IPS DF 4.7 (cell line): ENCODE data around the gene ANO9.
A peak's percentile ranks its signal among the peaks of the same experiment; 100 is the strongest.

Experiments
- DNase-seq: peaks from one replicate; pipeline ENCODE4 v3.0.0-alpha.2; 2013; ENCODE audit warnings: low spot score; ENCODE audit errors: extremely low read depth

Gene ANO9

DNA sequence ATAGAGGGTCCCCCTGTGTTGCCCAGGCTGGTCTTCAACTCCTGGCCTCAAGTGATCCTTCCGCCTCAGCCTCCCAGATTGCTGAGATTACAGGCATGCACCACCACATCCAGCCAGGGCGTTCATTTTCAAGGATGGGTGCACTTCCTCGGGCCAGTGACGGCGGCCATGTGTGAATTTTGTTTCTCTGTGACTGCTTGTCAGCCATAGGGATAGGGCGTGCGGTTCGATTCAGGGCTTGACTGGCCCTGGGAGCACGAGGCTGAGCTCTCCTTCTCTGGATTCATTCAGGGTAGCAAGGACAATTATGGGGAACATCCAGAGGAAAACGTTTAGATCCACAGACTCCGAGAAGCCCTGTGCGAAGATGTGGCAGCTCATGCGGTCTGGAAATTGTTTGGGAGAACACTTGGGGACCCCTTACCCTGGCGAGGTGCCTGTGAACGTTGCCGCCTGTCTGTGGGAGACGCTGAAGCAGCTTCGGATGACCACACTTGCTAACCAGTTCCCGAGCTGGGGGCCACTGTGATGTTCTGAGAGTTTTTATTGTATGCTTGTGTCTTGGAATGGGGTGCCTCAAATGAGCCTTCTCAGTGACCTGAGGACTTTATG, 11.2 kb upstream of the ANO9 start:
- DNase-seq: no peak

DNA sequence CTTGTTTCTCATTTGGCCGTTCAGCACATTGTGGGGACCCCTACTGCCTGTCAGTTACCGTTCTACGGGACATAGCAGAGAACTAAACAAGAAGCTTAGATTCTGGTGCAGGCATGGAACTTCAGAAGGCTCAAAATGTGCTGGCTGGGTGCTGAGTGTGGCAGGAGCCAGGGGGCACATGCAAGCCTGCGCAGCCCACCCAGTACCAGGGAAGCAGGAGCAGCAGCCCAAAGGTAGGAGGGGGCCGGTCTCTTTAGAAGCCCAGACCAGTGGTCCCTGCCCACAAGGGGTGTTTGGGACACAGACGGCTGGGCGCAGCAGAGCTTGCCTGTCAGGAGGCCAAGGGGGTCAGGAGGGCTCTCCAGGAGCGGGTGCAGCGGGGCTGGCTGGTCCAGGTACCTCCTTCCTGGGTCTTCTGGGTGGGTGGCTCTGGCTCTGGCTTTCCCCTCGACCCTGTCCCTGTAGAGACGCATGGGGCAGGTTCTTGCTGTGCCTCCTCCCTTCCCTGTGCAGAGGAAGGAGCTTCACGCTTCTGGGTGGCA, 10.5 kb upstream of the ANO9 start:
- DNase-seq: no peak

- DNase-seq: no peak
Observed at GRCh38 chr11:451738-452137, 9.9 kb upstream of the ANO9 start.

DNA sequence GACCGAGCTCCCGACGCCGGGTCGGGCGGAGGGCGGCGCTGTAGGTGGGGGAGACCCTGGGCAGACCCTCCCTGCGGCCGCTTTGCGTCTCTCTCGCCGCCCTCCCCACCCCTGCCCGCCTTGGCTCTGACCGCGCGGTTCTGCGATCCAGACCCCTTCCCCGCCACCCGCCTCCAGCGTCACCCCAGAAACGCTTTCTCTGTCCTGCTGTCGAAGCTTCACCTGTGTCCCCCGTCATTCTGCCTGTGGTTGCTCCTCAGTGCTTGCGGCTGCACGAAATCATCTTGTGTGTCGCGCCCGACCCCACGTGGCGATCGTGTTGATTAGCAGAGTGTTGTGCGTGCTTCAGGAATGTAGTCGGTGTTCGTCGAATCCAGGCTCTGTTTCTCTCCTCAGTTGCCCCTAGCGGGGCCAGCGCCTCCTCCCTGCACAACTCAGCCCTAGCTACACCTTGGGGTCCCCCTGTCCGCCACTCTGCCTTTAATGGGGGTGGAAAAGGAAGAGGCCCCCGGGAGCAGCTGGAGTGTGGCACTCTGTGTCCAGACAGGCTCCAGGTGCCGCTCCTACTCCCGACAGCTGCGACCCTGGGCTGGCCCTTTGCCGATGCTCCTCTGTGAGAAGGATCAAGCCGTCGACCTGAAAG, 9.1 kb upstream of the ANO9 start:
- DNase-seq: no peak

DNA sequence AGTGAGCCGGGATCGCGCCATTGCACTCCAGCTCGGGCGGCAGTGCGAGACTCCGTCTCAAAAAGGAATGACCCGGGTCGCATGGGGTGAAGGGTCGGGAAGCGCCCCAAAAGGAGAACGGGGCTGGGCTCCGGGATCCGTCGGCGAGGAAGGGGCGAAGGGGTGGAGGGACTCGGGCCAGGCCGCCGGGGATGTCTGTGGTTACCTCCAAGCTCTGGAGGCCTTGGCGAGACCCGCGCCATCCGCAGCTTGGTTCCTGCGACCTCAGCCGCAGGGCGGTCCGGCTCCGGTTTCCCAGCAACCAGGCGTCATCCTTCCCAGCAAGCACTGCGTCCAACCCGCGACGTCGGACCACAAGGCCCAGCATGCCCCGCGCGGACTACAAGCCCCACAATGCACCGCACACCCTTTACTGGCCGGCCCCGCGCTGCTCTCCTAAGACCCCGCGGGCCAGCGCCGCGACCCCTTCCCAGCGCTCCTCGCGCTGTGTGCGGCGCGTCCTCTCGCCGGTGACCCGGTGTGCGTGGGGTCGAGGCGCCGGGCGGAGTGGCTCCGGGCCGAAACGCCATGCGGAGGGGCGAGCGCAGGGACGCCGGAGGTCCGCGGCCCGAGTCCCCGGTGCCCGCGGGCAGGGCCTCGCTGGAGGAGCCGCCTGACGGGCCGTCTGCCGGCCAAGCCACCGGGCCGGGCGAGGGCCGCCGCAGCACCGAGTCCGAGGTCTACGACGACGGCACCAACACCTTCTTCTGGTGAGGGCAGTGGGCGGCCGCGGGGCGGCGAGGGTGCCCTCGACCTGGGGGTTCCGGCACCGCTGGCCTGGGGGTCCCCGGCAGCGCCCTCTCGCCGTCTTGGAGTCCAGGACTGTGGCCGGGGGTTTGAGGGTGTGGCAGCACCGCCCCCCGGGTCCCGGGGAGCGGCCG, 8.3 kb upstream of the ANO9 start, which contains the start of gene PTDSS2:
TSS of gene PTDSS2 (plus strand) at position 391 of the 920 bp plus-strand sequence. CDS start at position 568, 177 bp downstream.
- peak; percentile 95 for DNase-seq

GRCh38 chr11:447923-448731, 6.3 kb upstream of the ANO9 start:
- no peak for DNase-seq

GRCh38 chr11:446891-447290, 5.1 kb upstream of the ANO9 start:
- DNase-seq: no peak

GRCh38 chr11:445765-446588, 4.2 kb upstream of the ANO9 start:
- no peak for DNase-seq

- DNase-seq: no peak
Observed at GRCh38 chr11:444396-445144, 2.8 kb upstream of the ANO9 start.

DNA sequence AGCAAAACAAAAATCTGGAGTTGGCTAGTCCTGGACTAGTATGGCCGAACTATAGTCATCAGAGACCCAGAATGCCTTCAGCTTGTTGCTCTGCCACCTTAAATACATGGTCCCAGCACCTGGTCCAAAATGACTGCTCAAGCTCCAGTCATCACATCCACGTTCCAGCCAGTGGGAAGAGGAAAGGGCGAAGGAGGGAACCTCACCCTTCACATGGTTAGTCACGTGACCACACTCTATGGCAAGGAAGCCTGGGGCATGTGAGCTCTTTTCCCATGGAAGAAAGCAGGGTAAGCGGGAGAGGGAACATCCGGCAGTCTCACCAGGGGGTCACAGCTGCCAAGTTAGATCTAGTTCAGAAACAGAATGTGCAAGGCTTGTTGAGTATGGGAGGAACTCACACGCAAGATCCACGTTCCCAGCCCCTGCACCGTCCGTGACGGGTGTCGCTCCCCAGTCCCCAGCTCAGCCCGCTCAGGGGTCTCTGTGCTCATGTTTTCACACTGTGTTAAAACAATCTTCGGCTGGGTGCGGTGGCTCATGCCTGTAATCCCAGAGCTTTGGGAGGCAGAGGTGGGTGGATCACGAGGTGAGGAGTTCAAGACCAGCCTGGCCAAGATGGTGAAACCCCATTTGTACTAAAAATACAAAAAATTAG, 1.9 kb upstream of the ANO9 start:
- no peak for DNase-seq

DNA sequence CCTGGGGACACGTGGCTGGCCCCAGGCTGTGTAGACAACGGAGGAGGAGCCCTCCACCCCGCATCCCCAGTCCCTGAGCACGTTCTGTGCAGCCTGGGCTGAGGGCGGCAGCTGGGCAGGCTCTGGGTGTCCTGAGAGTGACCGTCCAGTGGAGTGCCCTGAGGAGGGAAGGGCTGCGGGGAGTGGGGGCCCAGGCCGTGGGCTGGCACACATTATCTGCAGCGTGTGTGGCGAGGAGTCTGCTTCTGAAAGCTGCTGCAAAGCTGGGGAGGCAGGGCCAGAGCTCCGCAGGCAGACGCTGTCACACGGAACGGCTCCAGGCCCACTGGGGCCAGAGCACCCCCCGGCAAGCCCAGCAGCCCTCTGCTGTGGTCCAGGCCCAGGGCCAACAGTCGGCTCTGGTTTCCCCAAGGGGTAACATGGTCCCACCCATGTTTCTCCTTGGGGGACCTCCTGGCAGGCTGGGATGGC, 835 bp upstream of the ANO9 start:
- no peak for DNase-seq

DNA sequence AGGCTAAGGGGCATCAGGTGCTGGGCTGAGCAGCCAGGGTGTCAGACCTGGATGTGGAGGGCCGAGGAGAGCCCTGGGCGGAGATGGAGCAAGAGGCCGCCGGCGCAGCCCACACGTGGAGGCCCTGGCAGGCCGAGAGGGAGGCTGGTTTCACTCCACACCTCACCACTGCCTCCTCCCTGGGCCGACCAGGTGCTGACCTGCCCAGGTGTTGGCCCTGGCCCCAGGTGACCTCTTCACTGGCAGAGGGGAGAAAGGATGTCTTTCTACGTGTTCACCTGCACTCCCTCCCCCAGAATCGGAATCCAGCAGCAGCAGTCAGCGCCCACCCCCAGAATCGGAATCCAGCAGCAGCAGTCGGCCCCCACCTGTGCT, 781 bp downstream of the ANO9 start:
- DNase-seq: no peak

GRCh38 chr11:440065-441042, 1.5 kb downstream of the ANO9 start:
- DNase-seq: no peak

- no peak for DNase-seq
Observed at GRCh38 chr11:439315-440064, 2.3 kb downstream of the ANO9 start.

GRCh38 chr11:438101-438844, 3.5 kb downstream of the ANO9 start:
- no peak for DNase-seq

- no peak for DNase-seq
Observed at GRCh38 chr11:437228-437870, 4.5 kb downstream of the ANO9 start.
